Lower leg skin (tissue), 4 donors: Measurements from ENCODE around the gene SPTB. TPM values are rescaled to one million over a fixed set of nuclear protein-coding genes. Genes with fewer than 3 reads are reported as not detected.
A peak's percentile ranks its signal among the peaks of the same experiment; 100 is the strongest.

Experiments used
- DNase-seq, 2 donors: peaks; one replicate each; pipeline ENCODE4 v3.0.0-alpha.2; 2019; ENCODE audit warnings: low spot score in 2 of 2
- H3K4me3 ChIP-seq: fragments of 200-600 bp; sonication (generic); 2 replicates; pipeline ENCODE4 v1.5.1; 2017; ENCODE audit warnings: mild to moderate bottlenecking, low read depth; ENCODE audit not compliant: poor library complexity, severe bottlenecking
- CTCF ChIP-seq, 3 donors: fragments of 450-650 bp; IDR thresholded peaks; one replicate each; pipeline ENCODE4 v1.5.1; 2016; ENCODE audit warnings: antibody characterized with exemption in 3 of 3, mild to moderate bottlenecking in 3 of 3, moderate library complexity in 2 of 3
- POLR2A ChIP-seq, 2 donors: fragments of 450-650 bp; IDR thresholded peaks; one replicate each; pipeline ENCODE4 v1.6.1; 2016 to 2017; ENCODE audit warnings: antibody characterized with exemption in 2 of 2, mild to moderate bottlenecking in 1 of 2, moderate library complexity in 1 of 2
- WGBS, 2 donors: methylation state at CpG; one replicate each; pipeline ENCODE4 v1.1.5; 2018; 5-methylcytosine and 5-hydroxymethylcytosine counted together
- intact Hi-C: fragments of 100-400 bp; cut with DNase I; formaldehyde crosslinking; loops from one replicate; pipeline ENCODE4 v1.15.0; 2023; ENCODE audit warnings: low total_unique reads
- total RNA-seq, 4 donors: library from RNA; depleted of rRNA; stranded (reverse); fragments of >200 nt; gene quantifications; one replicate each; pipeline ENCODE4 v1.1.0, GENCODE V29; 2016

SPTB gene
- 1 to 10 TPM in 2 of 4 donors, under 1 TPM in 2; 0.34 to 1.3 (median 0.92) TPM for total RNA-seq

DNA sequence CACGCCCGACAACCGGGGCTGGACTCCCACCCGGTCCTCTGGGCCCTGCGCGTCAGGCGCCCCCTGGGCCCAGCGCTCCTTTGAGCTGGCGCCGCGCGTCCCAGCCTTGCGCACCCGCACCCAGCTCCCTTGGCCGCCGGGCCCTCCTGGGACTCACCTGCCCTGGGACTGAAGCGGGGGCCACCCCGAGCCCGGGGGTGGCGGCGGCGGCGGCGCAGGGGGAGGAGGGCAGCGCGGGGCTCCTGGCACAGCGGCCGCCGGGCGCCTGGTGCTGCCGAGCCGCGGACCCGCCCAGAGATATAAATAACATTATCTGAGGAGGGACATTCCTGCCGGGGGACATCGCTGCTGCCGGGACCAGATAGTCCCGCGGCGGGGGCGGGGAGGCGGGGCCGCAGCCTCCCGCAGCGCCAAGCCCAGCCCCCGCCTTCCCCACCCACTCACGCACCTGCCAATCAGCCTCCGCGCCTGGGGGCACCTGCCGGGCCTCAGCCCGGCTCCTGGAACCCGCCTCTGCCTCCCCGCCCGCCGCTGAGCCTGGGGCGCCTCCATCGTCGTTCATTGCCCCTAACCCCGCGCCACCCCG, at the start of gene SPTB:
Gene SPTB, minus strand, starts transcription at position 273 of the 586 bp plus-strand sequence. CDS start 56,813 bp downstream, outside the sequence.
- TF ChIP-seq POLR2A (IDR thresholded peaks at IDR 0.05) (no peak), CTCF (IDR thresholded peaks at IDR 0.05) (no peak)
- peak within 1 kb of the TSS; percentile 44 for H3K4me3 ChIP-seq
- DNase-seq: peak in 1 of 2 donors; percentile 16
- 1% methylated on average over 27 to 43 of the region's 61 CpGs for WGBS, 2 donors
- intact Hi-C loops: no loop called here

- intact Hi-C loops: no loop called here
- DNase-seq: no peak
- no peak for TF ChIP-seq POLR2A (IDR thresholded peaks at IDR 0.05)
- no peak for TF ChIP-seq CTCF (IDR thresholded peaks at IDR 0.05)
- 94 to 97% methylated on average over 3 of the region's 3 CpGs for WGBS, 2 donors
- no peak overlapping the region for H3K4me3 ChIP-seq
These were observed 49.3 kb upstream of the SPTB start for GRCh38 chr14:64929014-64929359.

DNA sequence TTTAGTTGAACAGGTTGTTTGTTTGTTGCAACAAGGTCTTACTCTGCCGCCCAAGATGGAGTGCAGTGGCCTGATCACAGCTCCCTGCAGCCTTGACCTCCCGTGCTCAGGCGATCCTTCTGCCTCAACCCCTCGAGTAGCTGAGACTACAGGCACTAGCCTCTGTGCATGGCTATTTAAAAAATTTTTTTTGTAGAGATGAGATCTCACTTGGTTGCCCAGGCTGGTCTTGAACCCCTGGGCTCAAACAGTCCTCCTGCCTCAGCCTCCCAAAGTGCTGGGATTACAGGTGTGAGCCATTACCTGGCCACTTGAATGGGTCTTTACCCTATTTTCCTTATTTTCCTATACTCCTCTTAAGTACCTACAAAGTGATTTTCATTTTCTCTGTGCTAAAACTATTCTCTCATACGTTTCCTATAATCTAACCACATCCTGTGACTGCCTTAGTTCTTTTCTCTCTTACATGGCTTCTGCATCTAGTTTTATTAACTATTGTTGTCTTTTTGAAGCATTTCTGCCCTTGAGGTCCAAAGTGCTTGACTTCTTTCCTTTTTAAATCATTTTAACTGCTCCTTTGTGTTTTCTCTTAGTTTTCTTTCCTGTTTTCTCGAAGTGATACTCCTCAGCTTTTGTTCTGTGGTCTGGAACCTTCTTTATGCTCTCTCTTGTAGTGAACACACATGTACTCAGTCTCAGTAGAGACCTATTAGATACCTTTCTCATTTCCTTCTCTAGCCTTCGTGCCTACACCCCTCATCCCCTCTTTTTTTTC, 48.7 kb upstream of the SPTB start:
- WGBS, 2 donors: 76 to 79% methylated on average over 7 of the region's 7 CpGs
- no peak overlapping the region for H3K4me3 ChIP-seq
- intact Hi-C loops: no loop called here
- DNase-seq: no peak
- TF ChIP-seq CTCF (IDR thresholded peaks at IDR 0.05): no peak
- TF ChIP-seq POLR2A (IDR thresholded peaks at IDR 0.05): no peak

- no peak overlapping the region for H3K4me3 ChIP-seq
- DNase-seq: no peak
- 89% methylated on average over 3 of the region's 3 CpGs for WGBS, 2 donors
- intact Hi-C loops: no loop called here
- no peak for TF ChIP-seq POLR2A (IDR thresholded peaks at IDR 0.05)
- no peak for TF ChIP-seq CTCF (IDR thresholded peaks at IDR 0.05)
These were observed 47.3 kb upstream of the SPTB start for GRCh38 chr14:64927031-64927430.

DNA sequence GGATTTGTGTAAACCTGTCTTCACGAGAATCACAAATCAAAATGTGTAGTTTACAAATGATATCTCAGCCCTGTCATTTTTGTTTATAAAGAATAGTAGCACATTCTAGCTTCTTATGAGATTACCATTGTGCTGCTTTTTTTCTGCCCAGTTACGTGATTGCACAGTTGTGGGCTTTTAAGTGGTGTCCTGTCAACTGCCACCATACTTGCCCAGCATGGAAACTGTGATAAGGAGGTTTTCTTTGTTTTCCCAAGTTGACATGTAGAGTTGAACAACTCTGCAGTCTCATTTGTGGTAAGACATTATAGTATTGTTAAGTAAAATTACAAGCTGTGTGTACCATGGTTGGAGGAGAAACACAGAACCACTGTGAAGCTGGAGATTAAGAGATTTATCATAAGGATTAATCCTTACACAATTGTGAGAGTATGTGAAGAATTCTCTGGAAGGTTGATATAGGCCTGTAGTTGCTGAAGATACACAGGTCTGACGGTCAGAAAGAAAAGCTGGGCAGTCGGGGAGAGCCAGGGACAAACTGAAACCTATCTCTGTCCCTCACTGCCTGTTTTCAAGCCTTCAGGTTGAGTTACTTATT, 46.8 kb upstream of the SPTB start:
- no peak for TF ChIP-seq POLR2A (IDR thresholded peaks at IDR 0.05)
- H3K4me3 ChIP-seq: no peak overlapping the region
- WGBS, 2 donors: 66 to 83% methylated on average over 4 of the region's 4 CpGs
- DNase-seq: no peak
- intact Hi-C loops: no loop called here

- TF ChIP-seq POLR2A (IDR thresholded peaks at IDR 0.05) (no peak), CTCF (IDR thresholded peaks at IDR 0.05) (no peak)
- DNase-seq: no peak
- H3K4me3 ChIP-seq: no peak overlapping the region
- intact Hi-C loops: no loop called here
- WGBS, 2 donors: 83 to 88% methylated on average over 3 of the region's 3 CpGs
These were observed 43.3 kb upstream of the SPTB start for GRCh38 chr14:64923015-64923414.
